ENCODE results near the gene SUSD1. TPM values are rescaled to one million over a fixed set of nuclear protein-coding genes. Genes with fewer than 3 reads are reported as not detected.
A peak's percentile ranks its signal among the peaks of the same experiment; 100 is the strongest.

The SUSD1 gene
- total RNA-seq, 1 donor from 2014 or later, result 41.1 TPM

DNA sequence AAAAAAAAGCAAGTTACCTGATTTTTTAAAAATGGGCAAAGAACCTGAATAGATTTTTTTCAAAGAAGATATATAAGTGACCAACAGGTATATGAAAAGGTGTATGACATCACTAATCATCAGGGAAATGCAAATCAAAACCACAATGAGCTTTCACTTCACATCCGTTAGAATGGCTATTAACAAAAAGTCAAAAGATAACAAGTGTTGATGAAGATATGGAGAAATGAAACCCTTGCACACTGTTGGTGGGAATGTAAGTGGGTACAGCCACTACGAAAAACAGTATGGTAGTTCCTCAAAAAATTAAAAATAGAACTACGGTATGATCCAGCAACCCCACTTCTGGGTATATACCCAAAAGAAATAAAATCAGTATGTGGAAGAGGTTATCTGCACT, 143.7 kb downstream of the SUSD1 start:
- DNase-seq (ENCODE audit: low spot score, unreplicated experiment), result no peak
- Mint-ChIP-seq H3K9me3 (ENCODE audit: low read depth) (peaks cover 4% of the 10 kb centered on the region), H3K4me3 (ENCODE audit: low read depth) (no peak overlapping the region), H3K36me3 (ENCODE audit: insufficient read depth) (peaks cover 12% of the 10 kb centered on the region), H3K27ac (no peak overlapping the region), H3K27me3 (no peaks in the 10 kb centered on the region), H3K4me1 (ENCODE audit: low read depth) (peaks cover 52% of the 10 kb centered on the region)
- TF ChIP-seq, protein P1, sequence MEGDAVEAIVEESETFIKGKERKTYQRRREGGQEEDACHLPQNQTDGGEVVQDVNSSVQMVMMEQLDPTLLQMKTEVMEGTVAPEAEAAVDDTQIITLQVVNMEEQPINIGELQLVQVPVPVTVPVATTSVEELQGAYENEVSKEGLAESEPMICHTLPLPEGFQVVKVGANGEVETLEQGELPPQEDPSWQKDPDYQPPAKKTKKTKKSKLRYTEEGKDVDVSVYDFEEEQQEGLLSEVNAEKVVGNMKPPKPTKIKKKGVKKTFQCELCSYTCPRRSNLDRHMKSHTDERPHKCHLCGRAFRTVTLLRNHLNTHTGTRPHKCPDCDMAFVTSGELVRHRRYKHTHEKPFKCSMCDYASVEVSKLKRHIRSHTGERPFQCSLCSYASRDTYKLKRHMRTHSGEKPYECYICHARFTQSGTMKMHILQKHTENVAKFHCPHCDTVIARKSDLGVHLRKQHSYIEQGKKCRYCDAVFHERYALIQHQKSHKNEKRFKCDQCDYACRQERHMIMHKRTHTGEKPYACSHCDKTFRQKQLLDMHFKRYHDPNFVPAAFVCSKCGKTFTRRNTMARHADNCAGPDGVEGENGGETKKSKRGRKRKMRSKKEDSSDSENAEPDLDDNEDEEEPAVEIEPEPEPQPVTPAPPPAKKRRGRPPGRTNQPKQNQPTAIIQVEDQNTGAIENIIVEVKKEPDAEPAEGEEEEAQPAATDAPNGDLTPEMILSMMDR (IDR thresholded peaks at IDR 0.05; ENCODE audit: unreplicated experiment), result no peak

DNA sequence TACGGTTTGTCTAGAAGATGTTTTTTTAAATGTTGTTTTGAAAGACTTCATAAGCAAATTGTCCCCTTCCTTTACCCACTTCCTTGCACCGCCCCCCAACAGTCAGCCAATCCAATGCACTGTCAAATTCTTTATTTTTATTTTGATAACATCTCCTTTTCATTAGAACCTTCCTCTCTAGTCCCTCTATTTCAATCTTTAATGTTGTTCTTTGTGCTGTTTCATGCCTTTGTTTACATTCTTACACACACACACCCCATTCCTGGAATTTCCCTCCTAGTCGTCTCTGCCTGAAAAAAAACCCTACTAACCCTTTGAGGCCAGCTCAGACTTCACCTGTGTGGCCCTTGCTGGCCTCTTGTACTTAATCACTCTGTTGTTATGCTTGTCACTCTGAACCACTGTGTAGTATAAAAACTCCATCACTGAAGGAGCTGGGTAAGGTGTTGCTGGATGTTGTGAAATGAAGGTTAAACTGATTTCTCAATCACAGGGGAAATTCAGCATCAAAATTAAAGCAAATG, 145.1 kb downstream of the SUSD1 start:
- Mint-ChIP-seq H3K4me3 (ENCODE audit: low read depth) (peak overlapping the region; percentile 4), H3K36me3 (ENCODE audit: insufficient read depth) (peaks cover 8% of the 10 kb centered on the region), H3K27me3 (no peaks in the 10 kb centered on the region), H3K27ac (peak overlapping the region; percentile 96), H3K9me3 (ENCODE audit: low read depth) (peaks cover 8% of the 10 kb centered on the region), H3K4me1 (ENCODE audit: low read depth) (peaks cover 59% of the 10 kb centered on the region)
- TF ChIP-seq, protein P1 (IDR thresholded peaks at IDR 0.05; ENCODE audit: unreplicated experiment), result no peak
- no peak for DNase-seq (ENCODE audit: low spot score, unreplicated experiment)

DNA sequence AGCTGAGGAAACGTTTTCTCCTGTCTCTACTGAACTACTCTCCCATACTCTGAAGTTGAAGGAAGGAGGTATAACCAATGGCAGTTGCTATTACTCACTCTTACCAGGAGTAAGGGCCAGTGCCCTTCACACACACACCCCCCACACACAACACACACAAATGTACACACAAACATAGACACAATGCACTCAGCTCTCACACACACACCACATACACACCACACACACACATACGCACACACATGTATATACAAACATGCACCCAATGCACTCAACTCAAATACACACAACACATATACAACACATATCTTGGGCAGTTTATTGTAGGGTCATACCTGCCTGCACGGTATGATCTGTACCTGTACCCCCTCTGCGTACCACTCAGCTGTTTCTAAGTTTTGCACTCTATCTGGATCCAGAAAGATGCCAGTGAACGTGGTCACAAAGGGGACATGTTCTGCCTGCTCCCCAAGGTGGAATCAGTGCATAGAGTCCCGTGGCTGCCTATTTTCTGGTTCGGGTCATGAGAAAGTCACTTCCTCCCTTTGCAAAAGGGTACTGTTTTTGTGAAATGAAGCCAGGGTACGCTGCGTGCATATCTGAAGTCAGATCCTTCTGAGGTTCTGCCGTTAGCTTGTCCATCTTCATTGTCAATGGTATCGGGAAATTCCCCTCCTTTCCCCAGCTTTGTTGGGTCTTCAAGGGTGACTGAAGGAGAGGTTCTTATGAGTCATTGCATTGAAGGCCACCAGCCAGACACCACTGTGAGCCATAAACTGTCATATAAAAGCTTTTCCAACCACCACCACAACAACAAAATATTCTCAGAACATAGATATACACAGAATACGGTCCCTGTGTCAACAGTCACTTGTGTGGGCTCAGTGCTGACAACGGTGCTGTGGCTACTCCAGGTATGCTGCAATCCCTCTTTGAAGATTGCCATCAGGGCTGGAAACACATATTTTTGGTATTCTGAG, 146.6 kb downstream of the SUSD1 start:
- Mint-ChIP-seq H3K9me3 (ENCODE audit: low read depth) (peaks cover 8% of the 10 kb centered on the region), H3K4me3 (ENCODE audit: low read depth) (no peak overlapping the region), H3K27ac (peak overlapping the region; percentile 70), H3K36me3 (ENCODE audit: insufficient read depth) (peaks cover 8% of the 10 kb centered on the region), H3K4me1 (ENCODE audit: low read depth) (peaks cover 48% of the 10 kb centered on the region), H3K27me3 (no peaks in the 10 kb centered on the region)
- DNase-seq (ENCODE audit: low spot score, unreplicated experiment), result no peak
- TF ChIP-seq, protein P1 (IDR thresholded peaks at IDR 0.05; ENCODE audit: unreplicated experiment), result no peak

DNA sequence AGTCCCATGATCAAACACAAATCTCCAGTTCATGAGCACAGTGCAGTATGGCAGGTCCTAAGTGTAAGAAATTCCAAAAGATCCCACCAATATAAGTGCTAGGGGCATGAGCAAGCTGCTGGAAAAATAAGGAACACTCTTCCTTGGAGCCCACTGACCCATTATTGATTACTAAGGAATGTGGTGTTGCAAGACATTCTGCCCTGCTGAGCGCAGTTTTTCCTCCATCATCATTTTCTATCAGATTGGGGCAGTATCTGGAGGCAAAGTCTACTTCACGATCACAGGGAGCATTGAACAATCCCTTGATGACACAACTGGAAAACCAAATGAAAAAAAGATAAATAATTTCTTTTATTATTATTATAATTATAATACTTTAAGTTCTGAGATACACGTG, 149.2 kb downstream of the SUSD1 start:
- peaks cover 8% of the 10 kb centered on the region for H3K9me3 Mint-ChIP-seq (ENCODE audit: low read depth)
- DNase-seq (ENCODE audit: low spot score, unreplicated experiment), result no peak
- TF ChIP-seq, protein P1 (IDR thresholded peaks at IDR 0.05; ENCODE audit: unreplicated experiment), result no peak
- H3K27ac Mint-ChIP-seq, result peak overlapping the region; percentile 80
- H3K4me1 Mint-ChIP-seq (ENCODE audit: low read depth), result peaks cover 46% of the 10 kb centered on the region
- no peaks in the 10 kb centered on the region for H3K27me3 Mint-ChIP-seq
- no peak overlapping the region for H3K4me3 Mint-ChIP-seq (ENCODE audit: low read depth)
- H3K36me3 Mint-ChIP-seq (ENCODE audit: insufficient read depth), result peaks cover 8% of the 10 kb centered on the region

DNA sequence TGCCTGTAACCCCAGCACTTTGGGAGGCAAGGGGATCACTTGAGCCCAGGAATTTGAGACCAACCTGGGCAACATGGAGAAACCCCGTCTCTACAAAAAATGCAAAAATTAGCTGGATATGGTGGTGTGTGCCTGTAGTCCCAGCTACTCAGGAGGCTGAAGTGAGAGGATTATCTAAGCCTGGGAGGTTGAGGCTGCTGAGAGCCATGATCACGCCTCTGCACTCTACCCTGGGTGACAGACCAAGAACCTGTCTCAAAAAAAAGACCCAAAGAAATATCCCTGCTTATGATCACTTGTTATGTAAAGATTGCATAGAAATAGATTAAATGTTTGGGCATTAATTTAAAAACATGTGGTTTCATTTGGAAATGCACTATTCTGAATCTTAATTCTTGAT, 153.4 kb downstream of the SUSD1 start:
- Mint-ChIP-seq H3K27me3 (no peaks in the 10 kb centered on the region), H3K9me3 (ENCODE audit: low read depth) (peaks cover 4% of the 10 kb centered on the region), H3K36me3 (ENCODE audit: insufficient read depth) (no peaks in the 10 kb centered on the region), H3K4me3 (ENCODE audit: low read depth) (no peak overlapping the region), H3K4me1 (ENCODE audit: low read depth) (peaks cover 28% of the 10 kb centered on the region), H3K27ac (peak overlapping the region; percentile 59)
- TF ChIP-seq, protein P1 (IDR thresholded peaks at IDR 0.05; ENCODE audit: unreplicated experiment), result no peak
- no peak for DNase-seq (ENCODE audit: low spot score, unreplicated experiment)

All from progenitor cell of endocrine pancreas (in vitro differentiated cells).